ENCODE results near the gene ZNF24. TPM values are rescaled to one million over a fixed set of nuclear protein-coding genes. Genes with fewer than 3 reads are reported as not detected.

Gene ZNF24
- total and polyA plus RNA-seq, 7 experiments from 2014 or later = 55.6 to 98.1 (median 80.5) TPM

Other genes starting within 250 kb of the ZNF24 start
- gene ZNF397, start 103.4 kb downstream of the ZNF24 start, total RNA-seq = 10 to 100 TPM; 12.1 to 59.1 (median 27.6) TPM
- gene ZNF397, start 103.4 kb downstream of the ZNF24 start, polyA plus RNA-seq = 10 to 100 TPM in 1 of 2 donors, 1 to 10 TPM in 1; 9.0 to 14.0 TPM
- gene ZSCAN30, start 54.2 kb downstream of the ZNF24 start, total RNA-seq = 10 to 100 TPM; 14.0 to 23.2 (median 20.8) TPM
- gene ZSCAN30, start 54.2 kb downstream of the ZNF24 start, polyA plus RNA-seq = 1 to 10 TPM; 5.5 to 7.2 TPM
- gene ZNF396, start 32.9 kb upstream of the ZNF24 start, total RNA-seq = 1 to 10 TPM in 2 of 5 experiments, under 1 TPM in 3; 0.11 to 8.2 (median 0.54) TPM
- gene ZNF396, start 32.9 kb upstream of the ZNF24 start, polyA plus RNA-seq = 1 to 10 TPM; 1.0 to 1.6 TPM
- gene INO80C, start 153.5 kb upstream of the ZNF24 start, total RNA-seq = 10 to 100 TPM; 20.6 to 26.8 (median 25.7) TPM
- gene INO80C, start 153.5 kb upstream of the ZNF24 start, polyA plus RNA-seq = 10 to 100 TPM; 20.2 to 26.1 TPM
- 10 to 100 TPM; 20.9 to 42.0 (median 35.1) TPM for gene GALNT1, start 237.3 kb upstream of the ZNF24 start, total RNA-seq
- 10 to 100 TPM; 21.4 to 24.5 TPM for gene GALNT1, start 237.3 kb upstream of the ZNF24 start, polyA plus RNA-seq

Measured in naive thymus-derived CD4-positive, alpha-beta T cell (primary cell).